NCI-H2029 (cell line): ENCODE measurements around the gene DOLPP1.

Experiments
- DNase-seq: peaks from one replicate; lab custom pipeline; 2025; lab: John Stamatoyannopoulos, UW

Gene DOLPP1

DNA sequence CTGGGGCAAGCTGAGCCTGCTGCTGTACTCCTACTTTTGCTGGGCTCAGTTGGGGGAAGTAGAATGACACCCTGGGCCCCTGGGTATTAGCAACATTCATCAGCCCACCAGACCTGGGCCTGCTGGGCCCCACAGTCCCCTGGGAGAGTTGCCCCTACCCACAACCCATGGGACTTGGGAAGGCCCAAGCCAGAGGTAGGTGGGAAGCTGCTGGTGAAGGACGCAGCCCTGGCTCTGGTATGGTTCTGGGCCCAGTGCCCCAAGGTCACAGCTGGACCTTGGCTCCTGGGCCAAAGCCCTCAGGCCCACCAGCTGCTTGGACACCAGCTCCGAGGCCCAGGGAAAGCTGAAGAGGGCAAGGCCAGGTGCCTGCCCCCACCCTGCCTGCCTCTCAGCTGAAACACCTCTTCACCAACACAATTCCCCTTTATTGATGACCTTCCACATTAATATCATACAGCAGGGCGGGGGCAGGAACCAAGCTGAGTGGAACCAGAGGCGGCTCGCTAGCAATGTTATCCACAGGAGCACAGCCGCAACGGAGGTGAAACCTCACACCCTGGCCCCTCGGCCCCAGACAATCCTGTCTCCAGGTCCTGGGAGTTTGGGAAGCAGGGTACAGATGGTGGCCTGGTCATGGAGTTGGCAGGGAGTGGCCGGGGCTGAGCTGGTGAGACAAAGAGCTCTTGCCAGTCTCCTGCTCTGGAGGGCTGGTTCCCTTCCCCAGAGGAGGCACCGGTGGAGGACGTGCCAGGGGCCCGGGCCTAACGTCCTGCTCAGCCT, 13.7 kb downstream of the DOLPP1 start:
- no peak for DNase-seq

DNA sequence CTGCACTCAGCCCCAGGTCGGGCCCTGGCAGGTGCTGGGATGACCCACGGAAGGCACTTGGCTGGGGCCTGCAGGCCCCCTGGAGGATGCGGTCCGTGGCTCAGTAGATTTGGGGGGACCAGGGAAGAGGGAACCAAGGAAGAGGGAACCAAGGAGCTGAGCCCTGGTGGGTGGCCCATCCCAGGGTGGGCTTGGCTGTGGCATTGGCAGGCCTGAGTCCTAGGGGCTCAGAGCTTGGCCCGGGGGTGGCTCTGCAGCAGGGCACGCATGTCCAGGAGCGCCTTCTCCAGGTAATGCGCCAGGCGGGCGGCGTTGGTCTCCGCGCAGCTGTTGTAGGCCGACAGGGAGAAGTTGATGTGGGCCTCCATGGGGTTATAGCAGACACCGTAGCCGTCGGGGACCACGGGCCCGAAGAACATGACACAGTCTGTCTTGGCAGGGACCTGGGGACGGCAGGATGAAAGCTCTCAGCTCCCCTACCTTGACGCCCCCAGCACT, 14.3 kb downstream of the DOLPP1 start:
- no peak for DNase-seq

DNA sequence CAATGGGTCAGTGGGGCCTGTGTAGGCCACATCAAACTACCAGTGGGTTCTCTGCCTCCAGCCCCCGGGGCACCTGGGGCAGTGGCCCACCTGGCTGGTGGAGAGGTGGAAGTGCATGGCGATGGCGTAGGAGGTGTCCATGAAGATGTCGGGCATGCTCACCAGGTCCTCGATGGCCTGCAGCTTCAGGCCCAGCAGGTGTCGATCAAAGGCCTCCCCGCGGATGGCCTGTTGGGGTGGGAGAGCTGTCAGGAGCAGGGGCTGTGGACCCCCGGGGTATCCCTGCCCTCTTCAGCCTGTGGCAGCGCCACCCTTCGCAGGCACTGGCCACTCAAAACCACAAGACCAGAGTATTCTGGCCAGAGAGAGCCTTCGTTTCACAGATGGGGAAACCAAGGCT, 15.0 kb downstream of the DOLPP1 start:
- no peak for DNase-seq

DNA sequence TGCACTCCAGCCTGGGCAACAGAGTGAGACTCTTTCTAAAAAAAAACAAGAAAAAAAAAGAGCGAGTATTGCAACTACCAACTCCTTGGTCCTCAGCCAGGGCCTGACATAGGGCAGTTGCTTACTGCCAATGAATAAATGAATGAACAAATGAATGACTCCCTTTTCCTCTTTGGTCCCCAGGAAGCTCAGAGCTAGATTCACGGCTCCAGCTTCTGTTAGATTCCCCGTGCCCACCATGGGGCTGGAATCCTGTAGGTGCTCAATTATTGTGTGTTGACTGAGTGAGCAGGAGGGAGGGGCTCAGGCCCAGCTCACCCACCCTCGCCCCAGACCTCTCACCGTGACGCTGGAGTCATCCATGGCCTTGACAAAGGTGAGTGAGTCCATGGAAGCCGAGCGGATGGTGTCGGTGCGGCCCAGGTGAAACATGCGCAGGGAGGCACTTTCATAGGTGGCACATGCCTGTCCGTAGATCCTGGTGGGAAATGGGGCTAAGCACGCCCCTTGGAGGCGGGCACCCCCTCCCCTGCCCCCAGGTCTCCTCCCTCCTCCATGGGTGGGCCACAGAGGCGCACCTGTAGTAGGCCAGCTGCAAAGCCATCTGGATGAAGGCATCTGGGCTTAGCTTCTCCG, 16.9 kb downstream of the DOLPP1 start:
- DNase-seq: no peak

DNA sequence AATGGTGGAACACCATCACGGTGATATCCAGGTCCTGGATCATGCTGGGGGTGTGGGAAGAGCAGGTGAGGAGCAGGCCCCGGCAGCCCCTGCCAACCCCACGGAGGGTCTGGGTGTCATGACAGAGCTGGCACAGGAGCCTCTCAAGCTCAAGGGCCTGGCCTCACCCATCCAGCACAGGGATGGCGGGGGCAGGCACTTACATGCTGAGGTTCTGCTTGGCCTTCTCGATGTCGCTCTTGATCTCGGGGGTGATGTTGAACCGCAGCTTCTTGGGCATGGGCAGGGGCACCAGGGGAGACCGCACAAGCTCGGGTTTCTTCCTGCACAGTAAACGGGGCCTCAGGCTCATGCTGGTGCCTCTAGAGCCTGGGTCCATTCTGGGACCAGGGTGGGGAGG, 17.4 kb downstream of the DOLPP1 start:
- DNase-seq: no peak

DNA sequence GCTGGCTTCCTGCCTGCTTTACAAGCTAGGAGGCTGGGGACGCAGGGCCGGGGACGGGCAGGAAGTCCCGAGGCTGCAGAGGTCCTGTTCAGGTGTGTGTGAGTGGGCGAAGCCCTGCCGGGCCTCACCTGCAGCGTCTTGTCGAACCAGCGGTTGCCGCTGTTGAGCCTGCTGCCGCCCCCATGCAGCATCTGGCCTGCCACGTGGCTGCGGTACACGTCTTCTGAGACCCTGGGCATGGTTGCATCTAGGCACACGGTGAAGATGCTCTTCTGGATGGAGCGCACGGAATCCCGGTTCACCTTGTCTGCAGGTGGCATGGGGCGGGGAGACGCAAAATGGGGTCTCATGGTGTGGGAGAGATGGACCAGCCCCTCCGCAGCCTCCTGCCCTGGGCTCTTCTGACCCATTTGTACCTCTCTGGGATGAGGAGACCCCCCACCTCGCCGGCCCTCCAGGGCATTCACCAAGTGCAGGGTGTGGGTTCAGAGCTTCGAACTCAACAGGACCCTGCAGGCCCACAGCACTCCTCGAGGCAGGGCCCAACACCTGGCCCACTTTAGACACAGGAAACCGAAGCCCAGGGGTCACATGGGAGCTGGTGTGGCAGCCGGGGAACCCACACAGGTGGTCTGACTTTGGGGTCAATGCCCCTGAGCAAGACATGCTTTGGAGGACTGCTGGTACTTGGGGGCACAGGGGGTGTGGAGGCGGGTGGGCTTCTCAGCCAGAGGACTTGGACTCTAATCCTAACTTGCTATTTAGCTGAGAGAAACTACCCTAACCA, 19.7 kb downstream of the DOLPP1 start:
- DNase-seq: no peak

DNA sequence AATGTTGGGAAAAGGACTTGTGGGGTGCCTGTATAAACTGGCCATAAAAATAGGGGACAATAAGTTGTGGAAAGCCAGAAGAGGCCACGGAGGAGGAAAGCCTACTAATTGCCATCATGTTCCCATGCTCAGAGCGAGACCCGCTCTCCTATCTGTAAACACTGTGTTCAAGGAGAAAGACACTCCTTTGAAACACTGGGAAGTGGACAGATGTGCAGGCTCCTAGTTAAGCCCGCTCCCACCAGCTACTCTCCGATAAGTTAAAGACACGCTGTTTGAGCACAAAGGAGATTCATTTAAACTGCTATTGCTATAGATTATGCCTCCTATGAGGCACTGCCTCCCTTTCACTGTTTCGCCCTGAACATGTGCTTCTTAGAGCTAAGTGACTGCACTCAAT, 20.4 kb downstream of the DOLPP1 start:
- no peak for DNase-seq

DNA sequence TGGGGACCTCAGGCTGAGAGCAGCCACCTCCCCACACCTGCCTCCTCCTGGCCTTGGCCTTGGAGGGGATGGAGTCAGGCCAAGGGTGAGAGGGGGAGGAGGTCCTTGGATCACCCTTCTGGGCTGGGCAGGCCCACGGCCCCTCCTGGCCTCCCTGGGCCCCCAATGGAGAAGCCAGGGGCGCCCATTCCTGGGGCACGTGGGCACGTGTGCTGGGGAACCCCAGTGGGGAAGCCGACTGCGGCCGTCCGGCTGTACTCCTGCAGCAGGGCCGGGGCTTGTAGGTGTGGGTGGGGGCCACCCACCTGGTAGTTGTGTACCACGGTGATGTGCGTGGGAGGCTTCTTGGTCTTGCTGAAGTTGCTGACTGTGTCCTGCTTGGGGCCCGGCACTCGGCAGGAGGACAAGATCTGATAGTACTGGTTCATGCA, 21.2 kb downstream of the DOLPP1 start:
- DNase-seq: no peak

DNA sequence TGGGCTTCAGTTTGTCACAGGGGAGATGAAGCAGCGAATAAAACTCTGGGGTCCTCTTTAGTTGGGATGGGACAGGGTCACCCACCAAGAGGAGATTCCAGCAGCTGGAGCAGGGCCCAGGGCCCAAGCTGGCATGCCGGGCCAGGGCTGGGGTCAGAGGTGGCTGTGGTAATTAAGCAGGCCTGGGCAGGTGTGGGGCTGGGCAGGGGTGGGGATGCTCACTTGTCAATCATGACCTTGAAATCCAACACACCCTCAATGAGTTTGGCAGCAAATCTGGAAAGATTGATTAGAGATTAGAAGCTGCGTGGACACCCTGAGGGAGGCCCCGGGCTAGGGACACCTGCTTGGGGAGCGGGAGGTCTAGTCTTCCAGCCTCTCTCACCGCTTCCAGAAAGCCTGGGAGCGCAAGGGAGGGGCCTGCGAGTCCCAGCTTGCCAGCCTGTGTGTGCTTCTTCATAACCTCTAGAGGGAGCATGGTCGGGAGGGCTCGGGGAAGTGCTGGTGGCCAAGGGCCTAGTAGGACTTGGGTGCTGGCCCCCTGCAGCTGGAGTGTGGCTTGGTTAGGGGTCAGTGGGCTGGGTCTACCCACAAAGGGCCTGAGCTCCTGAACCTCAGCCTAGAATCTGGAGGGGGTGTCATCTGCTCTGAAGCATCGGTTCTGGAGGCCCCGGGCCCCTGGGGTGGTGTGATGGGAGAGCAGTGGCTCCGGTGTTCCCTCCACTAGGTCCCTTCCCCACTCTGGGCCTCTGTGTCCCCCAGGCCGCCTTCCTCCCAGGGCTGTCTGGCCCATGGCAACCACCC, 22.1 kb downstream of the DOLPP1 start:
- no peak for DNase-seq

DNA sequence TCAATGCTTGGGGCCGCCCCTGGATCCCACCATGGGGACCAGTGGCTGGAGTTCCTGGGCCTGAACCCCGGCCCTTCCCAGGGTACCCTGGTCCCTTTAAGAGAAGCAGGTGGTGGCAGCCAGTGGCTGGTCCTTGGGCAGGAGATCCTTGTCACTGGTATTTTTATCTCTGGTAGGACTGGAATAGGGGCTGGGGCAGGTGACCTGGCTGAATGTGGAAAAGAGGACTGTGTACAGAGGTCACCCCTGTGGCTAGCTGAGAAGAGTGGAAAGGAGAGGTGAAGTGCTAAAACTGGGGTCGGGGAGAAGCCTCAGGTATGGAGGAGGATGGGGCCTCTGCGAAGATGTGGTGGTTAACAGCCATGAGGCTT, 22.7 kb downstream of the DOLPP1 start:
- DNase-seq: no peak

DNA sequence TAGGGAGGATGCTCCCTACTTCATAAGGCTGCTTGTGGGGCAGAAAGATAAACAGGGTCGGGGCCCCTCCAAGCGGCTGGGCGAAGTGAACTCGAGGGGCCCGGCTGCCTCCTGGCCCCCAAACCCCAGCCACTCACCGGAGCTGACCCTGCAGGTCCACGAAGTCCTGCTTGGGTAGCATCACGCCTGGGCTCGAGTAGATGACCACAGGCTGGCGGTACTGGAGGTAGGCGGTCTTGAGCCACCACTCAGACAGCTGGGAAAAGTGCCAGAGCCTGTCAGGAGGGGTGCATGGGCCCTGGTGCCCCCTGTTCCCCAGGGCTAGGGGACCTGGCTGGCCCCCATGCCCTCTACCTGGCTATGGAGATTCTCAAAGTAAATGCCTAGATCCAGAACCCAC, 23.1 kb downstream of the DOLPP1 start:
- no peak for DNase-seq

DNA sequence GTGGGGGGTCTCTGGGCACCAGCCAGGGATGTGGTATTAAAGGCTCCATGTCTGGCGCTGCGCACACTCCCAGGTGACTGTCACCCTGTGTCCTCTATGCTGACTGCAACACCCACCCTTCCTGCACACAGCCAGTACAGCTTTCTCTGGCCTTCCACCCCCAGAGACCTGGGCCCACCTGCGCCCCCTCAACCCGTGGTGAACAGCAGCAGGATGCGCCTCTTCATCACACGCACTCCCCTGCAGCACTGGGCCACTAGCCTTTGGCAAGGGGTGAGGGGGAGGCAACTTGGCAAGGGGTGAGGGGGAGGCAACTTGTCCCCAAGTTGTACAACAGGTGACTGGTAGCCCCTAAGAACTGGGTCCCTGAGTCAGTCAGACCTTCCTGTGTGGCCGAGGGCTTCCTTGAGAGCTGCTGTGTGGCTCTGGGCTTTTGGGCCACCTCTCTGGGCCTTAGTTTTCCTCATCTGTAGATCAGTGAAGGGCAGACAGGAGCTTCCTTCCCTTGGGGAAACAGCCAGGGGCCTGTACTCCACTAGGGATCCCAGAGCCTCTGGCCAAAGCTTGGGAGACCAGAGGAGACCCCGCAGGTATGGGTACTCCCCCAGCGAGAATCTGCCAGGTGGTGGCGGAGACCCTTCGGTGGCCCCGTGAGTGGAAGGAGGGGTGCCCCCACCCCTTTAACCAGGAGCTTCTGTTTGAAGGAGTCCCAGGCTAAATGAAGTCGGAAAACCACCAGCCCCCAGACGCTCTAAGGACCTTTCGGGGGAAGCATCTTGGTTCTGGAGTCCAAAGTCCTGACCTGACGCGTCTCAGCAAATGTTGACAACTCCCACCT, 25.2 kb downstream of the DOLPP1 start:
- DNase-seq: no peak

DNA sequence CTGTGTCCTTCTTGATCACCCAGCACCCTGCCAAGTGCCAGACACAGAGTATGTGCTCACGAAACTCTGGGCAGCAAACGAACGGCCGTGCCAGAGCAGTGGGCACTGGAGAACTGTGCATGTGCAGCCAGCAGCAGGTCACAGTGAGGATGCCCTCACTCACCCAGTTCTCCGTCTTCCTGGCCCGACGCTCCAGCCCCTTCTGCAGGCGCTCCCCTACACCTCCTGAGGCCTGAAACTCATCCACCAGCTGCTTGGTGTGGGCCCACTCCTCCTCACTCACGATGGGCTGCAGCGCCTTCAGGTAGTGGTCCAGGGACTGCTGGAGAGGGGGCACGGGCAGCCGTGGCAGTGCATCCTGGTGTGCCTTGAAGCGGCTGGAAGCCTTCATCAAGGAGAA, 26.7 kb downstream of the DOLPP1 start:
- no peak for DNase-seq

DNA sequence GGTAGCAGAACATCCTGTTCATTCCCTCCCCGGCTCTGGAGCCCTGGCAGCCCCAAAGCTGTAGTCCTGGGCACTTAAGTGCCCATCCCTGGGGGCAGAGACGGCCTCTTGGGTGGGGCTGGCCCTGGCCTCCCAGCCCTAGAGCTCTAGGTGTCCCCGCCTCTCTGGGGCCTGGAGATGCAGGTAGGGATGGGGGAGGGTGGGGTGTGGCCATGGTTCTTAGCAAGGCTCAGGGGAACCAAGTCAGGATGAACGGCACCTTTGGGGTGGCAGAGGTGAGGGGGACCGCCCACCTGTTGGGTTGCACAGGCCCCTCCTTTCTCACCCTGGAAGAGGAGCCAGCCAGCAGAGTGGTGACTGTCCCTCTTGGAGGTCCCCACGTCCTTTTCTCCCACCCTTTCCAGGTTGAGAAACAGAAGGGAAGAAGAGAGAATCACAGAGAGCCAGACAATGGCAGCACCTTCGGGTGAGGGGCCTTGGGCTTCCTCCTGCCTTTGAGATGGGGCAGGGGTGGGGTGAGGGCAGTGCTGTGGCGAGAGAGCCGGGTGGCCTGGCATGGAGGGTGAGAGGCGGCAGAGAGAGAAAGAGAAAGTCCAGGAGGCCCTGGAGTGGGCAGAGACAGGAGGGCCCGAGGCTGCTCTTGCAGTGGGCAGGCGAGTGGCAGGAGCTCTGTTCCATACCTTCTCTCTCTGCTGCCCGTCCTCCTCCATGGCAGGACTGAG, 27.3 kb downstream of the DOLPP1 start:
- DNase-seq: no peak

DNA sequence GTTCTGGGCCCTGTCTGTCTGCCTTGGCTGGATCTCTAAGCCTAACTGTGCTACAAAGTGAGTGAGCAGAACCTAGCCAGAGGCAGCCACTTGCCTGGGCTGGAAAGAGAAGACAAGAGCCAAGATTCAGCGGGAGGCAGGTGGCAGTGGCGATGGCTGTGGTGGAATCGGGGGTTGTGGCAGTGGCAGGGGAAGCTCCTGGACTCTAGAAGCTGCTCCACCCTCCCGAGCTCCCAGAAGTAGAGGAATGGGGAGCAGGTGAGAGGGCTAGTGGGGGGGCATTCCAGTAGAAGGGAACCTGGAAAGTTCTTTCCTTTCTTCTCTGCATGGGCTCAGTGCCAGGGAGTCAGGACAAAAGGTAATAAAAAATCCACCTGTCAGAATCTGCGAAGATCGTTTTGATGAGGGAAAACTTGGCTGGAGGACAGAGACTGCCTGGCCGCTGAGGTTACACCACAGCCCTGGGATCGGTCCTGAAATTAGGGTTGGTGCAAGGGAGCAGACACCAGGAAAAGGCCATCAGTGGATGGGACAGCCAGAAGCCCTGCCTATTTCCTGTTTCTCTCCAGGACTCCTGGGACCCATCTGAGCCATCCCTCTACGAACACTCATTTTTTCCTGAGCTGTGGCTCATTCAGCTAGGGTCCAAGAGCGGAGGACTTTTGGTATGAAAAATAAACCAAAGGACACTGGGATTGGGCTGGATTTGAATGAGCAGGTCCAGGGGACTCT, 28.1 kb downstream of the DOLPP1 start:
- DNase-seq: no peak

DNA sequence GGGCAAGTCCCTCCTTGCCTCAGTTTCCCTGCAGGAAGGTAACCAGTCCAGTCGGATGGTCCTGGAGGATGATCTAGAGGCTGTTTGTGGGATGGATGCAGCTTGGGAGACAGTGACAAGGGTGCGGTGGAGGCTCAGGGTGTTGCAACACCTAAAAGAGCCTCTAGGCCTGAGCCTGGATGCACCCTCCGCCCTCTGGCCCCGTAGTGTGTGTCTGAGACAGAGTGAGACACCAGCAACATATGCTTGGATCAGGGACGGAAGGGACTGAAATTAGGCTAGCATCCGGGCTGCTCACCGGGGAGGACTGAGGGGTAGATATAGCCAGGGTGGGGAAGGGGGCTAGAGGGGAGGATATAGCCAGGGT, 28.6 kb downstream of the DOLPP1 start:
- no peak for DNase-seq

DNA sequence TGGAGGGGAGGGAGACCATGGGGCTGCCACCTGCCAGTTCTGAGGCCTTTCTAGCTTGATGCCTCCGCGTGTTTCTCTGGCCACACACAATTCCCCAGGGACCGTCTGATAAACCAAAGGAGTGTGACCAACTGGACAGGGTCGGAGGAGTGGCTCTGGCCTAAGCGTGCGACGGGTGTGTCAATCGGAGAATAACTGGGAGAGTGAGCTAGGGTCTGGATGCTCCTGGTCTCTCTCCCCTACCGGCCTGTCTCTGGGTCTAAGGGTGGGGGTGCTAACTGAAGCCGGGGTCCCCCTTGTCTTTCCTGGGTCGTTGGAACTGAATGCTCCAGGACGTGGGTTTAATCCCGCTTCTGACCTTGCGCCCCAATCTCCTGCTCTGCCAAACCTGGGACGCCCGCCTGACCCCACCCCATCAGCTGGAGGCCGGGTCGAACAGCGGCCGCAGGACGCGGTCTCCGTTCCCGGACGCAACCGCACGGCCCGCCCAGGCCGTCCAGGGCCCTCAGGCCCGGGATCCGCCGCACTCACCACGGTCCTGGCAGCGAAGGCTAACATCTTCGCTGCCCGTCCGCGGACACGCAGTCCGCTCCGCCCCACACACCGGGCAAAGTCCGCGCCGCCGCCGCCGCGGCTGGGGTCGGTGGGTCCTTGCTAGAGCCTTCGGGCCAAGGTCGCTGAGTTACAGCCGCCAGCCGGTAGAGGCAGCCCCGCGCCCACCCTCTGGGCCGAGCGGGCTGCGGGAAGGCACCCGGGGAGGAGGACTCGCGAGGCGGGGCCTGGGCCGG, 29.2 kb downstream of the DOLPP1 start:
- DNase-seq: no peak

DNA sequence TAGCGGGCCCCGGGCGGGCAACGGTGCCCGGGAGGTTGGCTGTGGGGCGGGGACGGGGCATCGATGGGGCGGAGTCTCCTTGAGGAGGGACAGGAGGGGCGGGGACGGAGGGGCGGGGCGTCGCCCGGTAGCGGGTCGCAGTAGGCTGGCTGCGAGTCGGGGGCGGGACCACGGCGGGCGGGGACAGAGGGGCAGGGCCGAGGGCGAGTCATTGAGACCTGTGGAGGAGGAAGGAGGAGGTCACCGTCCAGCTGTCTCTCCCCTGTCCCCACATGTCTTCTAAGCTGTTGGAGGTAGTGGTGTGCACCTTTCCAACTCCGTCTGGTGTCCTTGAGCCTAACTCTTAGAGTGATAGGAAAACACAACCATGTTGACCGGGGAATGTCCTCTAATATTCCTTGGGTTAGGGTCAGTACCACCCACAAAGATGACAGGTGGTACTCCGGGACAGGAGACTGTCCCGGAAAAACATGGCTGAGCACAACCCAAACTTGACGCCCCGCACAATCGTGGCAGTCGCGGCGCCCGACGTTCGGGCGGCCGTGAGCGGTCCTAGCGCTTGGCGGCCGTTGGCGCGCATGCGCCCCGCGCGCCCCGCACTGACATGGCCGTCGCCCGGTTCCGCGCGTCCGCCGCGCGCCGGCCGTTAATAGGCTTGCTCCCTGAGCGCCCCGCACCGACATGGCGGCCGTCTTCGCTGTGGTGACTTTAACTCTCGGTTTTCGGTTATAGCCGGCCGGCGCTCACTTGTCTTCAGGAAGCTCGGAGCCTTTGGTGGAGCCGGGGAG, 30.0 kb downstream of the DOLPP1 start, which contains the start of the genes CRAT and PTPA:
Gene CRAT, minus strand, starts transcription at position 54 of the 788 bp plus-strand sequence. CDS start 284 bp downstream, outside the sequence.
Gene PTPA, plus strand, starts transcription at position 676 of the 788 bp plus-strand sequence. CDS start 186 bp downstream, outside the sequence.
- DNase-seq: peak; percentile 91
